ENCODE data around the gene DDX6.

GRCh38 chr11:118785362-118785761, 5.6 kb downstream of the DDX6 start:
- TF ChIP-seq, protein P1, sequence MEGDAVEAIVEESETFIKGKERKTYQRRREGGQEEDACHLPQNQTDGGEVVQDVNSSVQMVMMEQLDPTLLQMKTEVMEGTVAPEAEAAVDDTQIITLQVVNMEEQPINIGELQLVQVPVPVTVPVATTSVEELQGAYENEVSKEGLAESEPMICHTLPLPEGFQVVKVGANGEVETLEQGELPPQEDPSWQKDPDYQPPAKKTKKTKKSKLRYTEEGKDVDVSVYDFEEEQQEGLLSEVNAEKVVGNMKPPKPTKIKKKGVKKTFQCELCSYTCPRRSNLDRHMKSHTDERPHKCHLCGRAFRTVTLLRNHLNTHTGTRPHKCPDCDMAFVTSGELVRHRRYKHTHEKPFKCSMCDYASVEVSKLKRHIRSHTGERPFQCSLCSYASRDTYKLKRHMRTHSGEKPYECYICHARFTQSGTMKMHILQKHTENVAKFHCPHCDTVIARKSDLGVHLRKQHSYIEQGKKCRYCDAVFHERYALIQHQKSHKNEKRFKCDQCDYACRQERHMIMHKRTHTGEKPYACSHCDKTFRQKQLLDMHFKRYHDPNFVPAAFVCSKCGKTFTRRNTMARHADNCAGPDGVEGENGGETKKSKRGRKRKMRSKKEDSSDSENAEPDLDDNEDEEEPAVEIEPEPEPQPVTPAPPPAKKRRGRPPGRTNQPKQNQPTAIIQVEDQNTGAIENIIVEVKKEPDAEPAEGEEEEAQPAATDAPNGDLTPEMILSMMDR (tag by site-specific recombination; IDR thresholded peaks at IDR 0.05): no peak
- TF ChIP-seq PRDM10 (tag by site-specific recombination; IDR thresholded peaks at IDR 0.05) (no peak), ZNF311 (tag by site-specific recombination; IDR thresholded peaks at IDR 0.05; ENCODE audit: borderline replicate concordance) (no peak), ZNF174 (tag by site-specific recombination; IDR thresholded peaks at IDR 0.05) (no peak), WT1 (tag by site-specific recombination; IDR thresholded peaks at IDR 0.05) (no peak), ZNF530 (tag by site-specific recombination; IDR thresholded peaks at IDR 0.05; ENCODE audit: low read depth) (no peak), ZNF112 (tag by site-specific recombination; IDR thresholded peaks at IDR 0.05) (no peak), ZBTB11 (tag by site-specific recombination; conservative IDR thresholded peaks at IDR 0.05; ENCODE audit: low read depth) (no peak), ZBTB26 (tag by site-specific recombination; optimal IDR thresholded peaks at IDR 0.05) (no peak), ZNF140 (tag by site-specific recombination; IDR thresholded peaks at IDR 0.05) (no peak), ZNF473 (tag by site-specific recombination; IDR thresholded peaks at IDR 0.05) (no peak), ZBTB49 (tag by site-specific recombination; IDR thresholded peaks at IDR 0.05; ENCODE audit: low read depth) (no peak)
- TF ChIP-seq, protein P2, sequence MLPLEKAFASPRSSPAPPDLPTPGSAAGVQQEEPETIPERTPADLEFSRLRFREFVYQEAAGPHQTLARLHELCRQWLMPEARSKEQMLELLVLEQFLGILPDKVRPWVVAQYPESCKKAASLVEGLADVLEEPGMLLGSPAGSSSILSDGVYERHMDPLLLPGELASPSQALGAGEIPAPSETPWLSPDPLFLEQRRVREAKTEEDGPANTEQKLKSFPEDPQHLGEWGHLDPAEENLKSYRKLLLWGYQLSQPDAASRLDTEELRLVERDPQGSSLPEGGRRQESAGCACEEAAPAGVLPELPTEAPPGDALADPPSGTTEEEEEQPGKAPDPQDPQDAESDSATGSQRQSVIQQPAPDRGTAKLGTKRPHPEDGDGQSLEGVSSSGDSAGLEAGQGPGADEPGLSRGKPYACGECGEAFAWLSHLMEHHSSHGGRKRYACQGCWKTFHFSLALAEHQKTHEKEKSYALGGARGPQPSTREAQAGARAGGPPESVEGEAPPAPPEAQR (tag by site-specific recombination; IDR thresholded peaks at IDR 0.05): no peak
- TF ChIP-seq, protein P3, sequence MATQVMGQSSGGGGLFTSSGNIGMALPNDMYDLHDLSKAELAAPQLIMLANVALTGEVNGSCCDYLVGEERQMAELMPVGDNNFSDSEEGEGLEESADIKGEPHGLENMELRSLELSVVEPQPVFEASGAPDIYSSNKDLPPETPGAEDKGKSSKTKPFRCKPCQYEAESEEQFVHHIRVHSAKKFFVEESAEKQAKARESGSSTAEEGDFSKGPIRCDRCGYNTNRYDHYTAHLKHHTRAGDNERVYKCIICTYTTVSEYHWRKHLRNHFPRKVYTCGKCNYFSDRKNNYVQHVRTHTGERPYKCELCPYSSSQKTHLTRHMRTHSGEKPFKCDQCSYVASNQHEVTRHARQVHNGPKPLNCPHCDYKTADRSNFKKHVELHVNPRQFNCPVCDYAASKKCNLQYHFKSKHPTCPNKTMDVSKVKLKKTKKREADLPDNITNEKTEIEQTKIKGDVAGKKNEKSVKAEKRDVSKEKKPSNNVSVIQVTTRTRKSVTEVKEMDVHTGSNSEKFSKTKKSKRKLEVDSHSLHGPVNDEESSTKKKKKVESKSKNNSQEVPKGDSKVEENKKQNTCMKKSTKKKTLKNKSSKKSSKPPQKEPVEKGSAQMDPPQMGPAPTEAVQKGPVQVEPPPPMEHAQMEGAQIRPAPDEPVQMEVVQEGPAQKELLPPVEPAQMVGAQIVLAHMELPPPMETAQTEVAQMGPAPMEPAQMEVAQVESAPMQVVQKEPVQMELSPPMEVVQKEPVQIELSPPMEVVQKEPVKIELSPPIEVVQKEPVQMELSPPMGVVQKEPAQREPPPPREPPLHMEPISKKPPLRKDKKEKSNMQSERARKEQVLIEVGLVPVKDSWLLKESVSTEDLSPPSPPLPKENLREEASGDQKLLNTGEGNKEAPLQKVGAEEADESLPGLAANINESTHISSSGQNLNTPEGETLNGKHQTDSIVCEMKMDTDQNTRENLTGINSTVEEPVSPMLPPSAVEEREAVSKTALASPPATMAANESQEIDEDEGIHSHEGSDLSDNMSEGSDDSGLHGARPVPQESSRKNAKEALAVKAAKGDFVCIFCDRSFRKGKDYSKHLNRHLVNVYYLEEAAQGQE (tag by site-specific recombination; IDR thresholded peaks at IDR 0.05): no peak

Measured in HEK293 (cell line).